ENCODE data around the gene ERG.

Gene ERG

GRCh38 chr21:38496224-38496623 lies 2.1 kb downstream of the ERG start:
- no peak for TF ChIP-seq CTCF (IDR thresholded peaks at IDR 0.05; ENCODE audit: low read depth, low read length)
- DNase-seq (ENCODE audit: extremely low read depth, low read depth), result no peak

- TF ChIP-seq CTCF (IDR thresholded peaks at IDR 0.05; ENCODE audit: low read depth, low read length), result no peak
- no peak for DNase-seq (ENCODE audit: extremely low read depth, low read depth)
Observed at GRCh38 chr21:38495696-38496095, 2.6 kb downstream of the ERG start.

GRCh38 chr21:38495242-38495641 lies 3.0 kb downstream of the ERG start:
- no peak for TF ChIP-seq CTCF (IDR thresholded peaks at IDR 0.05; ENCODE audit: low read depth, low read length)
- DNase-seq (ENCODE audit: extremely low read depth, low read depth), result no peak

GRCh38 chr21:38494703-38495102 lies 3.6 kb downstream of the ERG start:
- DNase-seq (ENCODE audit: extremely low read depth, low read depth), result no peak
- TF ChIP-seq CTCF (IDR thresholded peaks at IDR 0.05; ENCODE audit: low read depth, low read length), result no peak

- TF ChIP-seq CTCF (IDR thresholded peaks at IDR 0.05; ENCODE audit: low read depth, low read length), result no peak
- DNase-seq (ENCODE audit: extremely low read depth, low read depth), result no peak
Observed at GRCh38 chr21:38494251-38494642, 4.0 kb downstream of the ERG start.

- no peak for TF ChIP-seq CTCF (IDR thresholded peaks at IDR 0.05; ENCODE audit: low read depth, low read length)
- DNase-seq (ENCODE audit: extremely low read depth, low read depth), result no peak
Observed at GRCh38 chr21:38493549-38494250, 4.6 kb downstream of the ERG start.

GRCh38 chr21:38492007-38492406 lies 6.3 kb downstream of the ERG start:
- no peak for TF ChIP-seq CTCF (IDR thresholded peaks at IDR 0.05; ENCODE audit: low read depth, low read length)
- no peak for DNase-seq (ENCODE audit: extremely low read depth, low read depth)

Measured in AG09319 (cell line).